K562 (cell line): ENCODE measurements around the gene NRARP. TPM values are rescaled to one million over a fixed set of nuclear protein-coding genes. Genes with fewer than 3 reads are reported as not detected.
A peak's percentile ranks its signal among the peaks of the same experiment; 100 is the strongest.

Experiments
- AFF1 ChIP-seq, 2 experiments: fragments of 450-650 bp; IDR thresholded peaks; 2 replicates each; pipeline ENCODE4 v1.6.1; 2018; ENCODE audit warnings: mild to moderate bottlenecking in 2 of 2, low read depth in 1 of 2; ENCODE audit not compliant: partially characterized antibody in 2 of 2
- ARHGAP35 ChIP-seq: fragments of 450-650 bp; IDR thresholded peaks from 2 replicates; pipeline ENCODE4 v1.6.1; 2018; ENCODE audit not compliant: partially characterized antibody
- ATF6 ChIP-seq: sonication (generic); formaldehyde crosslinking; IDR thresholded peaks from 2 replicates; pipeline ENCODE4 v1.4.0; 2020; ENCODE audit warnings: mild to moderate bottlenecking, missing genetic modification reagents
- CBFB ChIP-seq: sonication (generic); formaldehyde crosslinking; IDR thresholded peaks from 2 replicates; pipeline ENCODE4 v1.4.0; 2020; ENCODE audit warnings: mild to moderate bottlenecking, missing genetic modification reagents
- CHD1 ChIP-seq: fragments of 200-600 bp; sonication (generic); IDR thresholded peaks from one replicate; pipeline ENCODE4 v1.6.1; 2012; ENCODE audit warnings: mild to moderate bottlenecking, moderate library complexity, low read length, inconsistent platforms
- HNRNPL ChIP-seq: fragments of 200-400 bp; formaldehyde crosslinking; IDR thresholded peaks from 2 replicates; pipeline ENCODE4 v1.6.1; 2017; ENCODE audit warnings: low read depth, mild to moderate bottlenecking, low read length
- NCOA1 ChIP-seq: fragments of 450-650 bp; IDR thresholded peaks from 2 replicates; pipeline ENCODE4 v1.6.1; 2016; ENCODE audit warnings: low read depth
- NR2C1 ChIP-seq, 2 experiments: fragments of 450-650 bp; IDR thresholded peaks; 2 replicates each; pipeline ENCODE4 v1.6.1; 2017; ENCODE audit warnings: mild to moderate bottlenecking in 2 of 2, antibody characterized with exemption in 1 of 2, inconsistent platforms in 1 of 2, missing compliant biosample characterization in 1 of 2, missing genetic modification characterization in 1 of 2
- NR4A1 ChIP-seq, 2 experiments: fragments of 250-450 bp in 1 of 2; fragments of 450-650 bp in 1 of 2; sonication (Bioruptor Pico) in 1 of 2; IDR thresholded peaks; 2 replicates each; pipeline versions ENCODE4 v1.4.0 to v1.6.1; 2016 to 2020; ENCODE audit warnings: mild to moderate bottlenecking in 2 of 2, missing compliant biosample characterization in 1 of 2, missing genetic modification characterization in 1 of 2, moderate library complexity in 1 of 2
- POLR2B ChIP-seq: fragments of 450-650 bp; IDR thresholded peaks from 2 replicates; pipeline ENCODE4 v1.6.1; 2018; ENCODE audit warnings: low read depth; ENCODE audit not compliant: partially characterized antibody
- RREB1 ChIP-seq: fragments of 250-450 bp; sonication (Bioruptor Pico); IDR thresholded peaks from 2 replicates; pipeline ENCODE4 v1.4.0; 2020
- SNRNP70 ChIP-seq: fragments of 200-400 bp; formaldehyde crosslinking; optimal IDR thresholded peaks from 2 replicates; pipeline ENCODE3; 2017; ENCODE audit warnings: low read depth, low read length
- TAF9B ChIP-seq: fragments of 450-650 bp; IDR thresholded peaks from 2 replicates; pipeline ENCODE4 v1.6.1; 2018; ENCODE audit warnings: mild to moderate bottlenecking; ENCODE audit not compliant: partially characterized antibody
- ZNF79 ChIP-seq: fragments of 250-450 bp; sonication (Bioruptor Pico); IDR thresholded peaks from 2 replicates; pipeline ENCODE4 v1.4.0; 2020; ENCODE audit warnings: low read depth, mild to moderate bottlenecking, moderate library complexity
- polyA plus RNA-seq, 8 experiments: library from polyadenylated mRNA; depleted of rRNA in 4 of 8; stranded (reverse) in 5 of 8; unstranded in 3 of 8; fragments of >200 nt; fragmentation: Nextera tagmentation in 2 of 8; fragmentation: Illumina TruSeq in 1 of 8; extraction: Ambion mirVana in 2 of 8; extraction: Trizol in 1 of 8; gene quantifications; 2 replicates each; pipeline versions ENCODE4 v1.2.1 to v1.2.3, GENCODE V29; 2011 to 2014; ENCODE audit warnings: inconsistent platforms in 1 of 8, missing spikeins in 1 of 8
- total RNA-seq, 7 experiments: library from RNA; depleted of rRNA in 6 of 7; stranded (reverse); fragments of >200 nt in 6 of 7; fragmentation: Illumina TruSeq in 2 of 7; extraction: Trizol in 2 of 7; gene quantifications; 2 replicates each; pipeline versions ENCODE4 v1.2.1 to v1.2.3, GENCODE V29; 2011 to 2021; ENCODE audit warnings: low replicate concordance in 1 of 7

NRARP gene
- total and polyA plus RNA-seq, 9 of the 15 experiments (the other 6 are each of a cell fraction or from before 2014, with no cell fraction given), result 2.0 to 24.5 (median 7.2) TPM; not detected in 2

GRCh38 chr9:137268538-137269201, 33.4 kb downstream of the NRARP start (continued):
- peak; percentile 73 for TF ChIP-seq NR2C1 (IDR thresholded peaks at IDR 0.05)
- peak; percentile 60 for TF ChIP-seq NR2C1 (tag; IDR thresholded peaks at IDR 0.05)
- TF ChIP-seq ATF6 (CRISPR knock-in tag), result no peak
- TF ChIP-seq ARHGAP35, result peak; percentile 63
- TF ChIP-seq ZNF79 (CRISPR knock-in tag), result no peak
- TF ChIP-seq RREB1, result no peak
- no peak for TF ChIP-seq SNRNP70
- no peak for TF ChIP-seq AFF1 (IDR thresholded peaks at IDR 0.05; ENCODE audit: low read depth in 1 of 2, partially characterized antibody in 2 of 2)
- TF ChIP-seq TAF9B, result no peak
- peak; percentile 73 for TF ChIP-seq NCOA1
- TF ChIP-seq CBFB (CRISPR knock-in tag), result no peak
- TF ChIP-seq CHD1, result no peak
- no peak for TF ChIP-seq NR4A1 (CRISPR knock-in tag; IDR thresholded peaks at IDR 0.05)
- no peak for TF ChIP-seq NR4A1 (tag; IDR thresholded peaks at IDR 0.05)
- peak; percentile 72 for TF ChIP-seq POLR2B
- TF ChIP-seq HNRNPL, result no peak
